Kidney epithelial cell (primary cell): Measurements from ENCODE around the gene PDGFRB. TPM values are rescaled to one million over a fixed set of nuclear protein-coding genes. Genes with fewer than 3 reads are reported as not detected.

Experiments used
- DNase-seq: peaks from one replicate; pipeline ENCODE4 v3.0.0-alpha.2; 2010; ENCODE audit warnings: low read depth
- H3K27me3 ChIP-seq: 2 replicates; pipeline ENCODE4 v1.6.0; 2011; ENCODE audit warnings: low read length; ENCODE audit not compliant: control insufficient read depth, insufficient read depth
- H3K36me3 ChIP-seq: 2 replicates; pipeline ENCODE4 v1.5.1; 2011; ENCODE audit warnings: low read length; ENCODE audit not compliant: control insufficient read depth, insufficient read depth
- H3K4me3 ChIP-seq: 2 replicates; pipeline ENCODE4 v1.5.1; 2011; ENCODE audit warnings: low read depth, mild to moderate bottlenecking, control low read depth, low read length
- total RNA-seq: library from RNA; depleted of rRNA; stranded (reverse); fragments of >200 nt; gene quantifications from 2 replicates; pipeline ENCODE4 v1.2.3, GENCODE V29; 2015
- TF ChIP-seq, protein P1 (sequence below): IDR thresholded peaks from 2 replicates; pipeline ENCODE4 v1.5.1; 2011; ENCODE audit warnings: mild to moderate bottlenecking, moderate library complexity, low read length, control low read depth, inconsistent platforms; ENCODE audit not compliant: insufficient read depth, poor library complexity, severe bottlenecking

Gene PDGFRB
- total RNA-seq, 1 donor from 2014 or later: 18.3 TPM

GRCh38 chr5:150152636-150153462 lies 2.8 kb downstream of the PDGFRB start:
- TF ChIP-seq, protein P1, sequence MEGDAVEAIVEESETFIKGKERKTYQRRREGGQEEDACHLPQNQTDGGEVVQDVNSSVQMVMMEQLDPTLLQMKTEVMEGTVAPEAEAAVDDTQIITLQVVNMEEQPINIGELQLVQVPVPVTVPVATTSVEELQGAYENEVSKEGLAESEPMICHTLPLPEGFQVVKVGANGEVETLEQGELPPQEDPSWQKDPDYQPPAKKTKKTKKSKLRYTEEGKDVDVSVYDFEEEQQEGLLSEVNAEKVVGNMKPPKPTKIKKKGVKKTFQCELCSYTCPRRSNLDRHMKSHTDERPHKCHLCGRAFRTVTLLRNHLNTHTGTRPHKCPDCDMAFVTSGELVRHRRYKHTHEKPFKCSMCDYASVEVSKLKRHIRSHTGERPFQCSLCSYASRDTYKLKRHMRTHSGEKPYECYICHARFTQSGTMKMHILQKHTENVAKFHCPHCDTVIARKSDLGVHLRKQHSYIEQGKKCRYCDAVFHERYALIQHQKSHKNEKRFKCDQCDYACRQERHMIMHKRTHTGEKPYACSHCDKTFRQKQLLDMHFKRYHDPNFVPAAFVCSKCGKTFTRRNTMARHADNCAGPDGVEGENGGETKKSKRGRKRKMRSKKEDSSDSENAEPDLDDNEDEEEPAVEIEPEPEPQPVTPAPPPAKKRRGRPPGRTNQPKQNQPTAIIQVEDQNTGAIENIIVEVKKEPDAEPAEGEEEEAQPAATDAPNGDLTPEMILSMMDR: no peak
- Histone ChIP-seq H3K36me3 (no peaks in the 10 kb centered on the region), H3K4me3 (no peak overlapping the region), H3K27me3 (no peaks in the 10 kb centered on the region)
- DNase-seq: no peak

- DNase-seq: no peak
- H3K36me3 ChIP-seq: no peaks in the 10 kb centered on the region
- TF ChIP-seq, protein P1: no peak
- no peak overlapping the region for H3K4me3 ChIP-seq
- no peaks in the 10 kb centered on the region for H3K27me3 ChIP-seq
Observed at GRCh38 chr5:150149618-150150017, 6.0 kb downstream of the PDGFRB start.

DNA sequence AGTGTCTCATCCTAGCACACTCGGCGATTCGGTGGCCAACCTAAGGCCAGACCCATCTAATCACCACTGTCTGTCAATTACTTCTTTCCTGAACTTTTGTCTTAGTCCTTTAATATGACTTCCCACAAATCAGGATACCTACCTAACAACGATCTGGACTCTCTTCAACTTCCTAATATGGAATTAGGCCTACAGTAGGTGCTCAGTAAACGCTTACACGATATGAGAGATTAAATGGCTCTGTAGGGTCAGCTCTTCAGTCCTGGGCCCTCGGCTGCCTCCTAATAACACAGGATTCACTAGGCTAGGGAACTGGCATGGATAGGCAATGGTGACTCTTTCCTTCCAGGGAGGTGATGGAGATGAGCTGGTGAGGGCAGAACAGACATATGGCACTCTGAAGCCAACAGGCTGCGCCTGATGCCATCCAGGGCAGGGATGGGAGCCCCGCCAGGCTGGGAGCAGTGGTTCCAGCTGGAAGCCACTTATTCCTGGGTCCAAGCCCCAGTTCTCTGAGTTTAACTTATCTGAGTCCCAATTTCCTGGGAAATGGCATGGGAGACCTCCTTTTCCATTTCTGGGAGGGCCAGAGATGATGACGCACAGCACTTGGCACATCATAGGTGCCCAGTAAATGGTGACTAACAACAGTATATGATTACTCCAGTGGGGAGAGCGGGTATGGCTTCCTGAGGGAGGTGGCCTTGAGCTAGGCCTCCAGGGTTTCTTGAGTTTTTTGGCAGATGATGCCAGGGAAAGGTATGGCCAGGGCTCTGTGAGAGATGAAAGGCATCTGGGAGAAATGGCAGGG lies 7.3 kb downstream of the PDGFRB start:
- DNase-seq: no peak
- TF ChIP-seq, protein P1: no peak
- Histone ChIP-seq H3K4me3 (no peak overlapping the region), H3K36me3 (no peaks in the 10 kb centered on the region), H3K27me3 (no peaks in the 10 kb centered on the region)

DNA sequence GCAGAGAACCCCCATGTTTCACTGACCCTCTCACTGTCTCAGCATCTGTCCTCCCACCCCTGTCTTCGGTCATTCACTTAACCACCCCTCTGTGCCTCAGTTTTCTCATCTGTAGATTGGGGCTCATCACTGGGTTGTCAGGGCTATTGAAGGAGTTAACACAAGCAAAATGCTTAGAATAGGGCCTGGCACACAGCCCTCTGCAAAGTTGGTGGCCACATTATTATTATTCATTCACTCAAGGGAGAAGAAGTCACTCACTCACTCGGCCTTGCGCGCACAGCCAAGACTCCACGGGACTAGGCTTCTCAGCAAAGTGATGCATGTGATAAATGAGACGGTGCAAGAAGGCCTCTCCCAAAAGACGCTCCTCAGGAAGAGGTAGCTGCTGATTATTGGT lies 8.0 kb downstream of the PDGFRB start:
- Histone ChIP-seq H3K4me3 (no peak overlapping the region), H3K36me3 (no peaks in the 10 kb centered on the region), H3K27me3 (no peaks in the 10 kb centered on the region)
- no peak for DNase-seq
- TF ChIP-seq, protein P1: no peak

- H3K27me3 ChIP-seq: no peaks in the 10 kb centered on the region
- no peak for DNase-seq
- H3K36me3 ChIP-seq: no peaks in the 10 kb centered on the region
- H3K4me3 ChIP-seq: no peak overlapping the region
- TF ChIP-seq, protein P1: no peak
Observed at GRCh38 chr5:150146862-150147601, 8.6 kb downstream of the PDGFRB start.
